ENCODE results near the gene ACP5.
"Not testable (repeated sequence)": the region's sequence is repeated elsewhere in the genome, so short reads cannot be mapped to it uniquely, and the experiment has no call there.

The ACP5 gene

GRCh38 chr19:11577451-11578257 is at the start of gene ACP5:
Gene ACP5, minus strand, starts transcription at chr19:11577645. Its CDS starts 328 bp downstream, at chr19:11577317.
- DNase-seq: no peak

- no peak for DNase-seq
These were observed 48.8 kb upstream of the ACP5 start for GRCh38 chr19:11626252-11626651.

- peak; percentile 35 for DNase-seq
These were observed 46.6 kb upstream of the ACP5 start for GRCh38 chr19:11624069-11624463.

GRCh38 chr19:11622401-11622800 is 45.0 kb upstream of the ACP5 start:
- not testable (repeated sequence) for DNase-seq

- DNase-seq: no peak
These were observed 43.1 kb upstream of the ACP5 start for GRCh38 chr19:11620553-11620952.

- DNase-seq: no peak
These were observed 40.0 kb upstream of the ACP5 start for GRCh38 chr19:11617180-11618062.

GRCh38 chr19:11612816-11613511 is 35.5 kb upstream of the ACP5 start:
- no peak for DNase-seq

- no peak for DNase-seq
These were observed 34.3 kb upstream of the ACP5 start for GRCh38 chr19:11611730-11612129.

- no peak for DNase-seq
These were observed 29.0 kb upstream of the ACP5 start for GRCh38 chr19:11606484-11606883.

GRCh38 chr19:11599704-11600103 is 22.3 kb upstream of the ACP5 start:
- not testable (repeated sequence) for DNase-seq

- DNase-seq: no peak
These were observed 21.3 kb upstream of the ACP5 start for GRCh38 chr19:11598746-11599145.

- DNase-seq: no peak
These were observed 20.6 kb upstream of the ACP5 start for GRCh38 chr19:11598103-11598483.

- peak; percentile 97 for DNase-seq
These were observed 20.0 kb upstream of the ACP5 start, which contains the start of gene ZNF627 for GRCh38 chr19:11597202-11598102. Gene ZNF627, plus strand, starts transcription at chr19:11597483. Its CDS starts 145 bp downstream, at chr19:11597628.

- DNase-seq: no peak
These were observed 18.7 kb upstream of the ACP5 start for GRCh38 chr19:11596156-11596555.

- DNase-seq: no peak
These were observed 16.6 kb upstream of the ACP5 start for GRCh38 chr19:11594084-11594483.

- DNase-seq: no peak
These were observed 10.7 kb upstream of the ACP5 start for GRCh38 chr19:11587975-11588631.

GRCh38 chr19:11587302-11587974 is 10.0 kb upstream of the ACP5 start:
- peak; percentile 59 for DNase-seq

GRCh38 chr19:11586331-11586730 is 8.9 kb upstream of the ACP5 start:
- no peak for DNase-seq

GRCh38 chr19:11581740-11582139 is 4.3 kb upstream of the ACP5 start:
- DNase-seq: no peak

- DNase-seq: no peak
These were observed 2.7 kb upstream of the ACP5 start for GRCh38 chr19:11580116-11580515.
